HG02763 (cell line): ENCODE results near the gene DZIP1.
"Not testable (repeated sequence)": the region's sequence is repeated elsewhere in the genome, so short reads cannot be mapped to it uniquely, and the experiment has no call there.

ENCODE experiments used
- ATAC-seq: cut with Tn5 transposase; IDR thresholded peaks from one replicate; pipeline ENCODE4 v1.9.1; 2021; ENCODE audit warnings: mild to moderate bottlenecking, moderate library complexity; ENCODE audit not compliant: unreplicated experiment

The DZIP1 gene, protein sequence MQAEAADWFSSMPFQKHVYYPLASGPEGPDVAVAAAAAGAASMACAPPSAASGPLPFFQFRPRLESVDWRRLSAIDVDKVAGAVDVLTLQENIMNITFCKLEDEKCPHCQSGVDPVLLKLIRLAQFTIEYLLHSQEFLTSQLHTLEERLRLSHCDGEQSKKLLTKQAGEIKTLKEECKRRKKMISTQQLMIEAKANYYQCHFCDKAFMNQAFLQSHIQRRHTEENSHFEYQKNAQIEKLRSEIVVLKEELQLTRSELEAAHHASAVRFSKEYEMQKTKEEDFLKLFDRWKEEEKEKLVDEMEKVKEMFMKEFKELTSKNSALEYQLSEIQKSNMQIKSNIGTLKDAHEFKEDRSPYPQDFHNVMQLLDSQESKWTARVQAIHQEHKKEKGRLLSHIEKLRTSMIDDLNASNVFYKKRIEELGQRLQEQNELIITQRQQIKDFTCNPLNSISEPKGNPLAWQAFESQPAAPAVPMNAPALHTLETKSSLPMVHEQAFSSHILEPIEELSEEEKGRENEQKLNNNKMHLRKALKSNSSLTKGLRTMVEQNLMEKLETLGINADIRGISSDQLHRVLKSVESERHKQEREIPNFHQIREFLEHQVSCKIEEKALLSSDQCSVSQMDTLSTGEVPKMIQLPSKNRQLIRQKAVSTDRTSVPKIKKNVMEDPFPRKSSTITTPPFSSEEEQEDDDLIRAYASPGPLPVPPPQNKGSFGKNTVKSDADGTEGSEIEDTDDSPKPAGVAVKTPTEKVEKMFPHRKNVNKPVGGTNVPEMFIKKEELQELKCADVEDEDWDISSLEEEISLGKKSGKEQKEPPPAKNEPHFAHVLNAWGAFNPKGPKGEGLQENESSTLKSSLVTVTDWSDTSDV

GRCh38 chr13:95644601-95645052 is at the start of gene DZIP1:
DZIP1 (minus strand) TSS chr13:95644706; CDS start chr13:95642029, 2,677 bp downstream.
- peak; percentile 74 for ATAC-seq

GRCh38 chr13:95690986-95691385 is 46.5 kb upstream of the DZIP1 start:
- not testable (repeated sequence) for ATAC-seq

GRCh38 chr13:95689582-95689926 is 45.0 kb upstream of the DZIP1 start:
- ATAC-seq, result no peak

DNA sequence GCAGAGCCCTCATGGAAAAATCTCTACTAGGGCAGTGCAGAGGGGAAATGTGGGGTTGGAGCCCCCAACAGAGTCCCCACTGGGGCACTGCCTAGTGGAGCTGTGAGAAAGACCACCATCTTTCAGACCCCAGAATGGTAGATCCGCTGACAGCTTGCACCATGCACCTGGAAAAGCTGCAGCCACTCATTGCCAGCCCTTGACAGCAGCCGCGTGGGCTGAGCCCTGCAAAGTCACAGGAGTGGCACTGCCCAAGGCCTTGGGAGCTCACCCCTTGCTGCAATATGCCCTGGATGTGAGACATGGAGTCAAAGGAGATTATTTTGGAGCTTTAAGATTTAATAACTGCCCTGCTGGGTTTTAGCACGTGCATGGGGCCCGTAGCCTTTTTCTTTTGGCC is 40.5 kb upstream of the DZIP1 start:
- ATAC-seq, result not testable (repeated sequence)

DNA sequence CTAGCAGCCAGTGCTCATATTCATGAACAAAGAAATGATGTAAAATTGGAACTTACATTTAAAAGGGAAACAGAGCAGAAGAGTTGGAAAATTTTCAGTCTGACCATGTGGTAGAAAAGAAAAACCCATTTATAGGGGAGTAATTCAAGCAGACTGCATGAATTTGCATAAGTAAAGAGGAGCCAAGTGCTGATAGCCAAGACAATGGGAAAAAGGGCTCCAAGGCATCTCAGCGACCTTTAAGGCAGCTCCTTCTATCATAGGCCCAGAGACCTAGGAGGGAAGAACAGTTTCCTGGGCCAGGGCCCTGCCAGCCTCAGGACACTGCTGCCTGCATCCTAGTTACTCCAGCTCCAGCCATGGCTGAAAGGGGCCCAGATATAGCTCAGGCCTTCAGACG is 39.9 kb upstream of the DZIP1 start:
- ATAC-seq, result no peak

- ATAC-seq, result no peak
Observed at GRCh38 chr13:95679722-95680121, 35.2 kb upstream of the DZIP1 start.

DNA sequence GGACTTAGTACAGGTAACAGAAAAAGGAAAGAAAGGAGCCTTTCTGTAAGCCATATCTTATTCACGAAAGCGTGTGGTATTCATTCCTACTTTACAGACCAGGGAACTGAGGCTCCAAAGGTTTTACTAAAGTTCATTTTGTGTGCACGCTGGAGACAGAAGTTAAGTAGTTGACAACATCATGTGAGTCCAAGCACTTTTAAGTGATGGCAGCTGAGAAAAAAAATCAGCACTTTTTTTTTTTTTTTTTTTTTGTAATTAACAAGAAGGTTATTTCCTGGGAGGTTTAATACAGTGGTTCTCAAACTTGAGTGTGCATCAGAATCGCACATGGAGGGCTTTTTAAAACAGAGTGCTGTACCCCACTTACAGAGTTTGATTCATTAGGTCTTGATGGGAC is 34.5 kb upstream of the DZIP1 start:
- no peak for ATAC-seq

- no peak for ATAC-seq
Observed at GRCh38 chr13:95677564-95678266, 33.2 kb upstream of the DZIP1 start.

DNA sequence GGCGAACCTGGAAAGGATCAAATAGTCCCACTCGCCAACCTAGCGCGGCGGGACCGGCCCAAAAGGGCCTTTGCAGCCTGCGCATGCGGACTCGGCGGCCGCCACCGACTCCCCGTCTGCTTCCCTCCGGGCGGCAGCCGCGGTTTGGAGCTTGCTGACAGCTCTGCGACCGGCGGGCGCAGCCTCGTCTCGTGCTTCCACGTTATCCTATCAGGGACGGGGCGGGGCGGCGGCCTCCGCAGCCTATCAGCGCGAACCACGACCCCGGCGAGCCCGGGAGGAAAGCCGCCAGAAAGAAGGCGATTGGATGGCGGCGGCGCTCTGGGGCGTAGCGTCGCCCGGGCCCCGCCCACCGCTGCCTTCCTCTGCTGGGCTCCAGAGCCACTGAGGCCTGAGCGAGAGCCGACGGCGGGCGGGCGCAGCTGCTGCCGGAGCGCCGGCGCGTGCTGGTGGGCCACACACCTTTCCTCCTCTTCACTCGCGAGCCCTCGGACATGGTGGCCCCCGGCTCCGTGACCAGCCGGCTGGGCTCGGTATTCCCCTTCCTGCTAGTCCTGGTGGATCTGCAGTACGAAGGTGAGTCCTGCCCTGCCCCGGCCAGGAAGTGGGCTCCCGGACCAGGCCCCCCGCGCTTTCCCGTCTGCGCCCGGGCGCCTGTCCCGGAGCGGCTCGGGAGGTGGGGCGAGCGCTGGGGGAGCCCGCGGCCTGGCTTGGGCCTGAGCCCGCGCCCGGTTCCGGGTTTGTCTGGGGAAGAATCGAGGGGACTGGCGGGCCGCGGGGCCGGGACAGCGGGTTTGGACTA is 32.5 kb upstream of the DZIP1 start, which contains the start of gene DNAJC3:
Gene DNAJC3, plus strand, starts transcription at position 378 of the 802 bp plus-strand sequence. Its CDS starts 117 bp downstream, at position 495.
- ATAC-seq, result peak; percentile 92

GRCh38 chr13:95676105-95676761 is 31.7 kb upstream of the DZIP1 start:
- ATAC-seq, result peak; percentile 6

DNA sequence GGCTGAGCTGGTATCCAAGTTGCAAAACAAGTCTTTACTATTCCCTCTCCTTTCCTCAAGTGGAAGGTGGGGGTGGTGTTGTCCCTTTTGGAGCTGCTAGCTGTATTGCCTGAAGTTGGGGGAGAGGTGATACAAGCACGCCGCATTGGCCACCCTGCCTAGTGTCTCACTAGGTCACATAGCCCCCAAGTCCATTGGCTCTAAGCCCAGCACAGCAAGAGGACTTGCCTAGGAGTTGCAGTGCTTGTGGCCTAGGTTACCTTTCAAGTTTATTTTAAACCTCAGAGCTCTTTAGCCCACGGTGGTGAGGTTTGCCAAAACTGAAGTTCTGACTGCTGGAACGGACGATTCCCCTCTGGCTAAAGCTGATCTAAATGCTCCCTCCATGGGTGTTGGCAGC is 27.1 kb upstream of the DZIP1 start:
- ATAC-seq, result no peak

DNA sequence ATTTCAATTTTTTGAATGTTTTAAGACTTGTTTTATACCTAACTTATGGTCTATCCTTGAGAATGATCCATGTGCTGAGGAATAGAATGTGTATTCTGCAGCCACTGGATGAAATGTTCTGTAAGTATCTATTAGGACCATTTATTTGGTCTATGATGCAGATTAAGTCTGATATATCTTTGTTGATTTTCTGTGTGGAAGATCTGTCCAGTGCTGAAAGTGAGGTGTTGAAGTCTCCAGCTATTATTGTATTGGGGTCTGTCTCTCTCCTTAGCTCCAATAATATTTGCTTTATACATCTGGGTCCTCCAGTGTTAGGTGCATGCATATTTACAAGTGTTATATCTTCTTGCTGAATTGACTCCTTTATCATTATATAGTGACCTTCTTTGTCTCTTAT is 22.7 kb upstream of the DZIP1 start:
- not testable (repeated sequence) for ATAC-seq

- ATAC-seq, result no peak
Observed at GRCh38 chr13:95660981-95661581, 16.6 kb upstream of the DZIP1 start.

- ATAC-seq, result no peak
Observed at GRCh38 chr13:95659500-95659899, 15.0 kb upstream of the DZIP1 start.

DNA sequence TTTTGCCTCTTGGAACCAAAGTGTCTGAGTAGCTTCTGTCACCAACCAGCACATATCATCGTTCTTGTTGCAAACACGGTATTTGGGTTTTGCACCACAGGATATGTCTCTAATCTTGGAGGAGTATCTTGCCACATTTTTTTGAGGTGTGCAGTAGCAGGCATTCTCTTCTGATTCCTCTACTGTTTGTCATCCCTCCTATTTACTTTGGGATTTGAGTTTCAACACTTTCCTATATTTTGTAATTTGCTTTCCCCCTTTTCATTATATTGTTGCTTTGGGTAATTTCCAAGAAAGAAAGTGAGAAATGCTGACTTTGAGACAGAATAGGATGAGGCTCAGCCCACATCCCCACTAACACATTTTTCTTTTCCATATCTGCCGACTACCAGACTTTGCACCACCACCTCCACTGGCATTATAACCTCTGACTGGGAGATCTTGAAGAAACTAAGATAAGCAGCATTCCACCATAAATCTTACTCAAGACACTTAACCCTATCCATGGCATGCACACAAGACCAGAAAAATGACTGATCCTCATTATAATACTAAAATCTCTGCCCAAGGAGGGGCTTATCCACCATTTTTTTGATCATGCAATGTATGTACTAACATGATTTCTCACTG is 12.0 kb upstream of the DZIP1 start:
- ATAC-seq, result no peak

- ATAC-seq, result no peak
Observed at GRCh38 chr13:95652821-95653220, 8.3 kb upstream of the DZIP1 start.

- no peak for ATAC-seq
Observed at GRCh38 chr13:95652244-95652764, 7.8 kb upstream of the DZIP1 start.

DNA sequence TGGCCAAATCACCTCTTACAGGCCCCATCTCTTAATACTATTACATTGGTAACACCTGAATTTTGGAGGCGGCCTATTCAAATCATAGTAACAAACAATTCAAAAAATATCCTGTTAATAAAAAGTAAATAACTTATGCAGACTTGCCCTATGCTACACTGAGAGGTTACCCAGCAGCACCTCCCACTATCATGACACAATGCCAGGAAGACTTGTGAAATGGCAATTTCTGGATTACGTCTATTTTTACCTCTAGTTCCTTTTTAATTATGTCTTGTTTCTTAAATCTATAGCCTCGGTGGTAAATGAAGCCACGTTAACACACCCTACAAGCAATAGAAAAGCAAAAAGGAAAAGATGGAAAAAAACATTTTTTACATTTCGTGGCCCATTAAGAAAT is 6.2 kb upstream of the DZIP1 start:
- ATAC-seq, result no peak

DNA sequence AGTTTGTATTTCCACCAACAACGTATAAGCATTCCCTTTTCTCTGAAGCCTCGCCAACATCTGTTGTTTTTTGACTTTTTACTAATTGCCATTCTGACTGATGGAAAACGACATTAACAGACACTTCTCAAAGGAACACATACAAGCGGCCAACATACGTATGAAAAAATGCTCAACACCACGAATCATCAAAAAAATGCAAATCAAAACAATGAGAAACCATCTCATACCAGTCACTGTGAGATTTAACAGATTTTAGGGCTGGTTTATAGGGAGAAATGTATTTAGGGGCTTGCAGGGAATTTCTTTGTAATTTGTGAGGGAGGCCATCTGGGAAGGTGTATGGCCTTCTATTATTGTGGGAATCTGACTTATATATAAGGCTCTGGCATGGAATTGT is 2.8 kb upstream of the DZIP1 start:
- no peak for ATAC-seq
